MM.1S (cell line): ENCODE results near the gene TOMM6.

Experiments used
- DNase-seq: peaks from one replicate; pipeline ENCODE4 v3.0.0-alpha.2; 2015
- H2AFZ ChIP-seq: fragments of 300-600 bp; sonication (generic); 2 replicates; pipeline ENCODE4 v1.6.0; 2016; ENCODE audit warnings: antibody characterized with exemption, low read length
- H3F3A ChIP-seq: fragments of 300-600 bp; sonication (generic); 2 replicates; pipeline ENCODE4 v1.6.1; 2016; ENCODE audit warnings: mild to moderate bottlenecking, antibody characterized with exemption, low read length, moderate library complexity, mixed read lengths; ENCODE audit not compliant: insufficient read depth
- H3K27ac ChIP-seq: fragments of 300-600 bp; sonication (generic); 2 replicates; pipeline ENCODE4 v1.5.1; 2016; ENCODE audit warnings: mild to moderate bottlenecking, low read length
- H3K27me3 ChIP-seq: fragments of 300-600 bp; sonication (generic); replicated peaks from 2 replicates; pipeline ENCODE4 v1.6.0; 2016; ENCODE audit warnings: low read length; ENCODE audit not compliant: insufficient read depth
- H3K36me3 ChIP-seq: fragments of 300-600 bp; sonication (generic); replicated peaks from 2 replicates; pipeline ENCODE4 v1.6.1; 2016; ENCODE audit warnings: mild to moderate bottlenecking, low read length, mixed read lengths; ENCODE audit not compliant: insufficient read depth
- H3K4me1 ChIP-seq: fragments of 300-600 bp; sonication (generic); 2 replicates; pipeline ENCODE4 v1.6.1; 2016; ENCODE audit warnings: low read length, mixed read lengths
- H3K4me2 ChIP-seq: fragments of 300-600 bp; sonication (generic); 2 replicates; pipeline ENCODE4 v1.6.0; 2016; ENCODE audit warnings: low read depth, low read length
- H3K4me3 ChIP-seq: fragments of 300-600 bp; sonication (generic); 2 replicates; pipeline ENCODE4 v1.5.1; 2016; ENCODE audit warnings: low read length, mixed read lengths
- H3K79me2 ChIP-seq: fragments of 300-600 bp; sonication (generic); 2 replicates; pipeline ENCODE4 v1.6.1; 2016; ENCODE audit warnings: mixed run types, low read length, mixed read lengths
- H3K9ac ChIP-seq: fragments of 300-600 bp; sonication (generic); 2 replicates; pipeline ENCODE4 v1.6.1; 2016; ENCODE audit warnings: low read length, mixed read lengths
- H3K9me2 ChIP-seq: fragments of 300-600 bp; sonication (generic); replicated peaks from 2 replicates; pipeline ENCODE4 v1.6.1; 2016; ENCODE audit warnings: mild to moderate bottlenecking, low read length, mixed read lengths; ENCODE audit not compliant: insufficient read depth
- H3K9me3 ChIP-seq: fragments of 300-600 bp; sonication (generic); replicated peaks from 2 replicates; pipeline ENCODE4 v1.6.1; 2016; ENCODE audit warnings: mild to moderate bottlenecking, low read length, mixed read lengths; ENCODE audit not compliant: insufficient read depth
- H4K20me1 ChIP-seq: fragments of 300-600 bp; sonication (generic); 2 replicates; pipeline ENCODE4 v1.6.1; 2016; ENCODE audit warnings: mild to moderate bottlenecking, low read length, moderate library complexity, mixed read lengths; ENCODE audit not compliant: insufficient read depth
- EZH2 ChIP-seq: fragments of 300-600 bp; sonication (generic); optimal IDR thresholded peaks from 2 replicates; pipeline ENCODE3; 2017; ENCODE audit warnings: low read depth, mild to moderate bottlenecking, antibody characterized with exemption, low read length, mixed read lengths
- EZH2phosphoT487 ChIP-seq: fragments of 300-600 bp; sonication (generic); IDR thresholded peaks from 2 replicates; pipeline ENCODE4 v1.6.1; 2018; ENCODE audit warnings: antibody characterized with exemption, low read length
- TF ChIP-seq, protein P1 (sequence below): fragments of 300-600 bp; sonication (generic); IDR thresholded peaks from 2 replicates; pipeline ENCODE4 v1.5.1; 2016; ENCODE audit warnings: antibody characterized with exemption, low read length, mixed read lengths

Gene TOMM6

DNA sequence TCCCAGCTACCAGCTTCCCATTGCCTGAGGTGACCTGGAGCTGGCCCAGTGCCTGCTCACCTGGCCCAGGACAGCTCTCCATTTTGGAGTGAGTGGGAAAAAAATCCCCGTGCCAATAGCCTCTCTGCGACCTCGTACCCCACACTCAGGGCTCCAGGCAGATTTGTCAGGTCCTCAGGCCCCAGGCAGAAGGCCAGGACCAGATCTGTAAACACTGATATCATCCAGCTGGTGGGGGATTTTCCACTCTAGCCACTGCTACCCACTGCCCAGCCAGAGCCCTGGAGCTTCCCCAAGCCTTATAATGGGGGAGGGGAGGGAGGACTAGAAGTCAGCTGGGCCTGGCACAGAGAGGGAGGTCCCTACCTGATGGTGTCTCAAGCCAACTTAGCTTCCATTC, 39.0 kb upstream of the TOMM6 start:
- no peaks in the 10 kb centered on the region for H3K4me1 ChIP-seq
- TF ChIP-seq EZH2phosphoT487 (no peak), EZH2 (no peak)
- TF ChIP-seq, protein P1, sequence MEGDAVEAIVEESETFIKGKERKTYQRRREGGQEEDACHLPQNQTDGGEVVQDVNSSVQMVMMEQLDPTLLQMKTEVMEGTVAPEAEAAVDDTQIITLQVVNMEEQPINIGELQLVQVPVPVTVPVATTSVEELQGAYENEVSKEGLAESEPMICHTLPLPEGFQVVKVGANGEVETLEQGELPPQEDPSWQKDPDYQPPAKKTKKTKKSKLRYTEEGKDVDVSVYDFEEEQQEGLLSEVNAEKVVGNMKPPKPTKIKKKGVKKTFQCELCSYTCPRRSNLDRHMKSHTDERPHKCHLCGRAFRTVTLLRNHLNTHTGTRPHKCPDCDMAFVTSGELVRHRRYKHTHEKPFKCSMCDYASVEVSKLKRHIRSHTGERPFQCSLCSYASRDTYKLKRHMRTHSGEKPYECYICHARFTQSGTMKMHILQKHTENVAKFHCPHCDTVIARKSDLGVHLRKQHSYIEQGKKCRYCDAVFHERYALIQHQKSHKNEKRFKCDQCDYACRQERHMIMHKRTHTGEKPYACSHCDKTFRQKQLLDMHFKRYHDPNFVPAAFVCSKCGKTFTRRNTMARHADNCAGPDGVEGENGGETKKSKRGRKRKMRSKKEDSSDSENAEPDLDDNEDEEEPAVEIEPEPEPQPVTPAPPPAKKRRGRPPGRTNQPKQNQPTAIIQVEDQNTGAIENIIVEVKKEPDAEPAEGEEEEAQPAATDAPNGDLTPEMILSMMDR = no peak
- no peaks in the 10 kb centered on the region for H3F3A ChIP-seq
- DNase-seq = no peak
- H3K9ac ChIP-seq = no peak overlapping the region
- no peak overlapping the region for H3K4me3 ChIP-seq
- H3K79me2 ChIP-seq = no peaks in the 10 kb centered on the region
- H4K20me1 ChIP-seq = no peaks in the 10 kb centered on the region
- no peaks in the 10 kb centered on the region for H3K9me3 ChIP-seq
- H2AFZ ChIP-seq = no peak overlapping the region
- no peaks in the 10 kb centered on the region for H3K9me2 ChIP-seq
- H3K27ac ChIP-seq = no peak overlapping the region
- H3K4me2 ChIP-seq = no peak overlapping the region
- H3K27me3 ChIP-seq = no peaks in the 10 kb centered on the region
- H3K36me3 ChIP-seq = no peaks in the 10 kb centered on the region

DNA sequence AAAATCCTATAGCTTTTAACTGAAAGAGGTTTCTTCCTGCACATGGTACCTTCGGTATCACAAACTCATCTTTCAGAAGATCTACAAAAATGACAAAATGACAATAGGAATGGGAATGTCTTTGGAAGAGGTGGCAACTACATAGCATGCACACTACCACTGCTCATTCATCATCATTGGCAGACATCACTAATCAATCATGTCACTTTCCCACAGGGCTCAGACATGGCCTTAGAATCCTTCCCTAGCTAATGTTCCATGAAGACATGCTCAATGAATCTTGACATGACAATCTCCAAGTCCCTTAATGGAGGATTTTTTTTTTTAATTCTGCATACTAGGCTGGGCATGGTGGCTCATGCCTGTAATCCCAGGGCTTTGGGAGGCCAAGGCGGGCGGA, 37.1 kb upstream of the TOMM6 start:
- DNase-seq = no peak
- no peaks in the 10 kb centered on the region for H3K79me2 ChIP-seq
- no peaks in the 10 kb centered on the region for H3K27me3 ChIP-seq
- H3K36me3 ChIP-seq = no peaks in the 10 kb centered on the region
- no peaks in the 10 kb centered on the region for H3K4me1 ChIP-seq
- TF ChIP-seq EZH2phosphoT487 = no peak
- TF ChIP-seq, protein P1 = no peak
- no peak for TF ChIP-seq EZH2
- H3K27ac ChIP-seq = no peak overlapping the region
- H4K20me1 ChIP-seq = no peaks in the 10 kb centered on the region
- H3K9ac ChIP-seq = no peak overlapping the region
- no peaks in the 10 kb centered on the region for H3K9me3 ChIP-seq
- no peak overlapping the region for H3K4me3 ChIP-seq
- H3K4me2 ChIP-seq = no peak overlapping the region
- no peaks in the 10 kb centered on the region for H3F3A ChIP-seq
- H2AFZ ChIP-seq = no peak overlapping the region
- H3K9me2 ChIP-seq = no peaks in the 10 kb centered on the region

DNA sequence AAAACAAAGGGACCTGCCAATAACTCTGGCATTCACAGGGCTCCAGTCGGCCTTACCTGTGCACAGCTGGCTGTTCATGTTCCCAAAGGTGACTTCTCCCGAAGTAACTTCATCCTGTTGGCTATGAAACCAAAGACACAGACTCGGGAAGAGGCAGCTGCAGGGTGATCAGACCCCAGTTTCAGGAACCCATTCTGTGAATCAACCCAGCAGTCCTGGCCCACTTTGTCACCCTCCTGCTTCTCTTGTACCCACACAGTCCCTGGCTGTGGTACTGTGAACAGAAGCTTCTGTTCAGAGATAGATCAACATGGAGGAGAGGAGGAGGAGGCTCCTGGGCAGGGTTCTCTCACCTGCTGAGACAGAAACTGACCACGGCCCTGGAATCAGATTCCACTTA, 31.6 kb upstream of the TOMM6 start:
- no peak overlapping the region for H3K4me2 ChIP-seq
- no peaks in the 10 kb centered on the region for H3K36me3 ChIP-seq
- no peaks in the 10 kb centered on the region for H3K79me2 ChIP-seq
- H3K9ac ChIP-seq = no peak overlapping the region
- DNase-seq = no peak
- no peak overlapping the region for H2AFZ ChIP-seq
- H3K4me3 ChIP-seq = no peak overlapping the region
- no peaks in the 10 kb centered on the region for H3K9me2 ChIP-seq
- no peaks in the 10 kb centered on the region for H3K4me1 ChIP-seq
- no peaks in the 10 kb centered on the region for H3F3A ChIP-seq
- no peaks in the 10 kb centered on the region for H4K20me1 ChIP-seq
- H3K9me3 ChIP-seq = no peaks in the 10 kb centered on the region
- H3K27me3 ChIP-seq = no peaks in the 10 kb centered on the region
- H3K27ac ChIP-seq = no peak overlapping the region
- TF ChIP-seq EZH2phosphoT487 = no peak
- TF ChIP-seq EZH2 = no peak
- TF ChIP-seq, protein P1 = no peak
